CD4-positive, alpha-beta T cell treated with Interleukin-15 for 4 hours (primary cell): ENCODE data around the gene PACRG.

ENCODE experiments used
- DNase-seq: peaks from one replicate; pipeline ENCODE4 v3.0.0-alpha.2; 2020; ENCODE audit warnings: low spot score

Gene PACRG

GRCh38 chr6:163085861-163086623 is 358.3 kb downstream of the PACRG start:
- no peak for DNase-seq

- DNase-seq: no peak
Measured at GRCh38 chr6:163086624-163086920, 358.8 kb downstream of the PACRG start.

- no peak for DNase-seq
Measured at GRCh38 chr6:163087981-163088380, 360.2 kb downstream of the PACRG start.

GRCh38 chr6:163092876-163093275 is 365.1 kb downstream of the PACRG start:
- no peak for DNase-seq

GRCh38 chr6:163094881-163095280 is 367.1 kb downstream of the PACRG start:
- no peak for DNase-seq

- no peak for DNase-seq
Measured at GRCh38 chr6:163095401-163095800, 367.6 kb downstream of the PACRG start.

- no peak for DNase-seq
Measured at GRCh38 chr6:163098827-163099479, 371.2 kb downstream of the PACRG start.

GRCh38 chr6:163099621-163100171 is 371.9 kb downstream of the PACRG start:
- no peak for DNase-seq

- no peak for DNase-seq
Measured at GRCh38 chr6:163100259-163100658, 372.5 kb downstream of the PACRG start.

GRCh38 chr6:163113358-163113962 is 385.7 kb downstream of the PACRG start:
- no peak for DNase-seq

- DNase-seq: no peak
Measured at GRCh38 chr6:163118941-163119340, 391.2 kb downstream of the PACRG start.

- DNase-seq: no peak
Measured at GRCh38 chr6:163120223-163120622, 392.4 kb downstream of the PACRG start.

GRCh38 chr6:163121270-163121669 is 393.5 kb downstream of the PACRG start:
- DNase-seq: no peak

- no peak for DNase-seq
Measured at GRCh38 chr6:163122365-163122764, 394.6 kb downstream of the PACRG start.

GRCh38 chr6:163123098-163123497 is 395.3 kb downstream of the PACRG start:
- no peak for DNase-seq

- DNase-seq: no peak
Measured at GRCh38 chr6:163126741-163127140, 399.0 kb downstream of the PACRG start.

- no peak for DNase-seq
Measured at GRCh38 chr6:163127587-163127986, 399.8 kb downstream of the PACRG start.

- DNase-seq: no peak
Measured at GRCh38 chr6:163128324-163128723, 400.6 kb downstream of the PACRG start.

- DNase-seq: no peak
Measured at GRCh38 chr6:163132050-163132750, 404.4 kb downstream of the PACRG start.

- DNase-seq: no peak
Measured at GRCh38 chr6:163133017-163133416, 405.2 kb downstream of the PACRG start.

- DNase-seq: no peak
Measured at GRCh38 chr6:163133691-163134090, 405.9 kb downstream of the PACRG start.

GRCh38 chr6:163136681-163137397 is 409.1 kb downstream of the PACRG start:
- no peak for DNase-seq
